NCI-H1694 (cell line): Measurements from ENCODE around the gene TMEM256.

Experiments
- DNase-seq: peaks from one replicate; lab custom pipeline; 2025; lab: John Stamatoyannopoulos, UW

TMEM256 gene

DNA sequence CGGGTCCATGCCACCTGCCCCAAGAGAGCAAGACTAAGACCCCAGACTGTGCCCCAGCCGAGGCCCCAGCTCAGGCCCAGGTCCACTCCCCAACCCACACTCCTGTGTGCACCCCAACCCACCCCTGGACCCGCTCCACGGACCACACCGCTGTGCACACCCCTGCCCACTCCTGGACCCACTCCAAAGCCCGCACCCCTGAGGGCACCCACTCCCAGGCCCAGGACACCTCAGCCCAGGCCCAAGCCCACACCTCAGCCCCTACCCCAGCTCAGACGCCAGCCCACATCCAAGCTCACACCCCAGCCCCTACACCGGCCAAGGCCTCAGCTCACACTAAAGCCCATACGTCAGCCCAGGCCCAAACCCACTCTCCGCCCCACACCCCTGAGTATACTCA lies 25.8 kb upstream of the TMEM256 start:
- no peak for DNase-seq

DNA sequence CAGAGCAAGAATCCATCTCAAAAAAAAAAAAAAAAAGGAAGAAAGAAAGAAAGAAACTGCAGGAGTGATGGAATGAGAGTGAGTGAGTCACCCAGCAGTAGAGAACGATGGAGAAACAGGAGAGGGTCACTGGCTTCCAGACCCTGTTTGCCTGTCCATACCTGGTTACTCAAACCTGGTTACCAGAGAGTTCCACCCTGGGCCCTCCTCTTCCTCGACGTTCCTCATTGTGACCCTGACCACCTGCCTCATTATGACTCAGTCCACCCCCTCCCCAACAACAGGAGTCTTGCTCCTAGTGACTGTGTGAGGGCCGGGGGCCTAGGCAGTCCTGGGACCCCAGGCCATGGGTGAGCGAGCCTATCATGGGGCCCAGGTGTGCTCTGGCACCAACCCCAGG lies 24.7 kb upstream of the TMEM256 start, which contains the start of gene SPEM3:
TSS of gene SPEM3 (plus strand) at position 301 of the 400 bp plus-strand sequence. CDS start at position 347, 46 bp downstream.
- DNase-seq: no peak

DNA sequence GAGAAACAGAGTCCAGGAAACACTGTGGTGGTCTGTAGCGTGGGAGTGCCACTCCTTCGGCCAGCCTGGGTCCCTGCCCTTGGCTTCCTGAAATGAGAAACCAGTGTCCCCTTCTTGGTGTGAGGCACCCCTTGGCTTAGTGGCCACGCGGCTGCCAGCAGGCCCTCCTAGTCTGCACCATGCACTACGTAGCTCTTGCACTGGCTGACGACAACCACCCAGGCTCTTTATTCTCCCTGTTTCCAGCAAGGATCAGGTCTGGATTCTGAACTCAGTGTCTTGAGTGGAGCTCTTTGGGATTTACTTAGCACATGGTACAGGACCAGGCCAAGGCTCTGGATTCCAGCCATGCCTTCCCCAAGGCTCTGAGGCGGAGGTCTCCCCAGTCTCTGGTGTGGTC lies 23.7 kb upstream of the TMEM256 start:
- DNase-seq: no peak

DNA sequence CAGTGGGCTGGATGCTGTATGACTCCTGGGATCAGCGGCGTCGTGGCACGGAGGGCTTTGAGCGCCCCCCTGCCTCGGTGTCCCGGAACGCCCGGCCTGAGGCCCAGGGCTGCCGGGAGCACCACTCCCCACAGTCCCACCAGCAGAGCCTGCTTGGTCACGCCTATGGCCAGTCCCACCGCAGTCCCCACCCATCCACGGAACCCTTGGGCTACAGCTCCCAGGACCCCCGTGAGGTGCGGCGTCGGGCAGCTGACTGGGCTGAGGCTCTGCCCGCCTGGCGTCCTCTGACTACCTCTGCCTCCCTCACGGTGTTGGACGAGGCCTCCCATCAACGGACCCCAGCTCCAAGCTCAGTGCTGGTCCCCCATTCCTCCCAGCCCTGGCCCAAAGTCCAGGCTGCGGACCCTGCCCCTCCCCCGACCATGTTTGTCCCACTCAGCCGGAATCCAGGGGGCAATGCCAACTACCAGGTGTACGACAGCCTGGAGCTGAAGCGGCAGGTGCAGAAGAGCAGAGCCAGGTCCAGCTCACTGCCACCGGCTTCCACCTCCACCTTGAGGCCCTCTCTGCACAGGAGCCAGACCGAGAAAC lies 23.1 kb upstream of the TMEM256 start:
- no peak for DNase-seq

DNA sequence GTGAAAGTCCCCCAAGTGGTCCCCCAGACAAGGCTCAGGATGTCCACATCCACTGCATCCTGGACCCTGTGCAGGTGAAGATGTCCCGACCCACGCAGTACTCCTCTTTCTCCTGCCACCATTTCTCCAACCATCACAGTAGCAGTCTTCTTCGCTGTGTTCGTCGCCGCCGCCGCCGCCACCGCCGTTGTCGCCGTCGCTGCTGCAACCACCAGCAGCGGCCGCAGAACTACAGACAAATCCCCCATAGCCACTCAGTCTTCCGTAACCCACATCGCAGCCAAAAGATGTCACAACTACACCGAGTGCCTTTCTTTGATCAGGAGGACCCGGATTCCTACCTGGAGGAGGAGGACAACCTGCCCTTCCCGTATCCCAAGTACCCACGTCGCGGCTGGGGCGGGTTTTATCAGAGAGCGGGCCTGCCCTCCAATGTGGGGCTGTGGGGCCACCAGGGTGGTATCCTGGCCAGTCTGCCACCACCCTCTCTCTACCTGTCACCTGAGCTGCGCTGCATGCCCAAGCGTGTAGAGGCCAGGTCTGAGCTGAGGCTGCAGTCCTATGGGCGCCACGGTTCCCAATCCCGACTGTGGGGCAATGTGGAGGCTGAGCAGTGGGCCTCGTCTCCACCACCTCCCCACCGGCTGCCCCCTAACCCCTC lies 22.4 kb upstream of the TMEM256 start:
- DNase-seq: no peak

DNA sequence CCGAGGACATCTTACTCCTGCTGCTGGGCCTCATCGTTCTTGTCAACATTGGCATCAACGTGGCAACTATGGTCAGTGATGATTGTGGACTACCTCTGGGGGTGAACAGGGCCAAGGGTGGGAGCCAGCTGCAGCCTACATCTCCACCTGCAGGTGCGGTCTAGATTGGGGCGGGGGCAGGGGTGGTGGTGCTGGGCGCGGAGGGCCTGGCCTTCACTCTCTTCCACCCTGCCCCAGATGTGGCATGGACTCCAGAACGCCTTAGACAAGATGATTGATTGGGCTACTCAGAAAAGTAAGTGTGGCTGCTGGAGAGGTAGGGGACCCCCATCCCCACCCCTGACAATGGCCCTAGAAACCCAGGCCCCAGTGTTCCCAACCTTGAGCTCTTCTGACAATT lies 21.9 kb upstream of the TMEM256 start:
- DNase-seq: no peak

DNA sequence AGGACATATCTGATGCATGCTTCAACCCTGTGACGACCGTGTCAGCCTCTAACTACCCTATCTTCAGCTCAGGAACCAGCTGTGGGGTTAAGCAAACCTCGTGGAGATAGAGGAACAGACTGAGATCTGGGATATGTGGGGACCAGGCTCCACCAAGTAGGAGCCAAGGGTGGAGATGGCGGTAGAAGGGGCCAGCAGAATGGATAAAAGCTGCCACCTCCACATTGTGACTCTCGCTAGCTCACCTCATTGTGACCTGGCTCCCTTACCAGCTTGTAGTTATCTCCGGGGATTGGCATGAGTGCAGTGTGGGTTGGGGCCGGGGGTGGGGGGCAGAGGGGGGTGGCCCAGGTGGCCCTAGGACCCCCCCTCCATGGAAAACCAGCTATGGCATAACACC lies 21.4 kb upstream of the TMEM256 start, which contains the start of gene SPEM2:
TSS of gene SPEM2 (plus strand) at position 301 of the 400 bp plus-strand sequence. CDS start at position 374, 73 bp downstream.
- DNase-seq: no peak

DNA sequence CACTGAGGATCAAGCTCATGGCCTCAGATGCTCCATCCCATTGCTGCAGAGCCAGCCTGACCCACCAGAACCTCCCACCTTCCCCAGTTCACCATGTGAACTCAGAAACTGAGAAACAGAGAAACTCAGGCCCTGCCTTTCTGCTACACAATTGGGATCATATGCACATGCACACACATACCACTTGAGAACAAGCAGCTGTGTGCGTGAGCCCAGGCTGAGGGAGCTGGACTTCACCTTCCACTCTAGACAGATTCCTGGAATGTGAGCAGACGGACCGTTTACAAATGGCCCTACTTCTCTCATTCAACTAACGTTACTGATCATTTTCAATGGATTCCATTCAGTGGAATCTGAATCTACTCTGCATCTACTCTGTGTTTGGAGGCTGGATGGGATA lies 19.8 kb upstream of the TMEM256 start:
- DNase-seq: no peak

DNA sequence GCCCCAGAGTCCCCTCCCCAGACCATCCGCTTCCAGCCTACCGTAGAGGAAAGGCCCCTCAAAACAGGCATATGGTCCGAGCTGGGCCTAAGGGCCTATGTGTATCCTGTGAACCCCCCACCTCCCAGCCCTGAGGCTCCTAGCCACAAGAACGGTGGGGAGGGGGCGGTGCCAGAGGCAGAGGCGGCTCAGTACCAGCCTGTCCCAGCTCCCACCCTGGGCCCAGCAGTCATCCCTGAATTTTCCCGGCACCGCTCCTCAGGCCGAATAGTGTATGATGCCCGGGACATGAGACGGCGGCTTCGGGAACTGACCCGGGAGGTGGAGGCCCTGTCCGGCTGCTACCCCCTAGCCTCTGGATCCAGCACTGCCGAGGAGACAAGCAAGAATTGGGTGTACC lies 17.3 kb upstream of the TMEM256 start:
- DNase-seq: no peak

DNA sequence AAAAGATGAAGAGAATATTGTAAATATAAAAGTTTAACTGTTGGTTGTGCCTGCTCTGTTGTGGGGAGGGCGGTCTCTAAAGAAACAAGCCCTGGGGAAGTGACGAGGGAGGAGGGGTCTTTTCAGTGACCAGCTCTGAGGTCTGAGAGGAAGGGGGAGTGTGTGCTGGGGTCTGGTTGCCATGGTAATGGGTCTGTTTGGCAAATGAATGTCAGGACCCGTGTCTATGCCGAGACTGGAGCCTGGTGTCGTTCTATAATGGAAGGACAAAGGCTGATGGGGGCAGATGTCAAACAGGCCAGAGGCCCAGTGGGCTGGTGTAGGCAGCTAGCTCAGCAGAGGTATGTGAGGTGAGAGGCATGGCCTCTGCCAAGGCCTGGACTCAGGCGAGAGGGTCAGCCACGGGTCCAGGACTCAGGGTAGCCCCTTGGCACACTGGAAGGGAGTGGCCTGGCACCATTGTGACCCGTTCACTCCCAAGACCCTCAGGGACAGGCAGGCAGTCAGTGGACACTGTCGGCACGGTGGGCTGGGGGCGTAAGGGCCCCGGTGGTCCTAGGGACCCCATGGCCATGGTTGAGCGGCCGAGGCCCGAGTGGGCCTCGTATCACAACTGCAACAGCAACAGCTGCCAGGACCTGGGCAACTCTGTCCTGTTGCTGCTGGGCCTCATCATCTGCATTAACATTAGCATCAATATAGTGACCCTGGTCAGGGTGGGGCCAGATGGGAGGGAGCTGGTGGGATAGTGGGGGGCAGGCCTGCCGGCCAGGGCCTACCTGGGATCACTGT lies 16.1 kb upstream of the TMEM256 start, which contains the start of gene SPEM1:
TSS of gene SPEM1 (plus strand) at position 506 of the 792 bp plus-strand sequence. CDS start at position 567, 61 bp downstream.
- no peak for DNase-seq

DNA sequence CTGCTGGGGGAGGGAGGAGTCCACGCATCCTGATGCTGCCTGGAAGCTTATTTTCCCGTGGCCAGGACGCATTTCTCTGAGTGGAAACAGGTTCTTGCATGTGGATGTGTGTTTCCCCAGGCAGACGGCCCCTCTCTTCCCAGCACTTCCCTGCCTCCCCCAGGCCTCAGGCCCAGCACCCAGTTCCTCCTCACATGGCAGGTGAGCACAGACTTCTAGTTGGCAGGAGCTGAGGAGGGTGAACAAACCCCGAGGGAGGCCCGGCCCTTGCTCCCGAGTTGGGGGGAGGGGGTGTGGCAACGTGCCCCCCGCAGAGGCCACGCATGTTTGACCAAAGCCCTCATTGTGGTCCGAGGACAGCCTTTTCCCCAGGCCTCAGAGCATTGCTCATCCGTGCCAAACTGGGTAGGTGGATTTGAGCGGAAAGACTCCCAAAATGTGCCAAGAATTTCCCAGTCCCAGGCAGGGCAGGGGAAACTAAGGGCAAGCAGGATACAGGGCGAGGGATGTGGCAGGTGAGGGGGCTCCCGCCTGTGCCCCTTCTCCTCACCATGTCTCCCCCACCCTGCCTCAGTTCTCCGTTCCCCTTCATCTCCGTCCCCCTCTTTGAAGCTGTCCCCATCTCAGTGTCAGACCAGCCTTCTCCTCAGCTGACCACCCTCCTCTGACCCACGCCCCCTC lies 14.7 kb upstream of the TMEM256 start:
- DNase-seq: no peak

DNA sequence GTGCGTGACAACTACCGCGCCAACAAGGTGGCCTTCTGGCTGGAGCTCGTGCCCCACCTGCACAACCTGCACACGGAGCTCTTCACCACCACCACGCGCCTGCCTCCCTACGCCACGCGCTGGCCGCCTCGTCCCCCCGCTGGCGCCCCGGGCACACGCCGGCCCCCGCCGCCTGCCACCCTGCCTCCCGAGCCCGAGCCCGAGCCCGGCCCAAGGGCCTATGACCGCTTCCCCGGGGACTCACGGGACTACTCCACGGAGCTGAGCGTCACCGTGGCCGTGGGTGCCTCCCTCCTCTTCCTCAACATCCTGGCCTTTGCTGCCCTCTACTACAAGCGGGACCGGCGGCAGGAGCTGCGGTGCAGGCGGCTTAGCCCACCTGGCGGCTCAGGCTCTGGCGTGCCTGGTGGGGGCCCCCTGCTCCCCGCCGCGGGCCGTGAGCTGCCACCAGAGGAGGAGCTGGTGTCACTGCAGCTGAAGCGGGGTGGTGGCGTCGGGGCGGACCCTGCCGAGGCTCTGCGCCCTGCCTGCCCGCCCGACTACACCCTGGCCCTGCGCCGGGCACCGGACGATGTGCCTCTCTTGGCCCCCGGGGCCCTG lies 13.3 kb upstream of the TMEM256 start:
- DNase-seq: no peak

DNA sequence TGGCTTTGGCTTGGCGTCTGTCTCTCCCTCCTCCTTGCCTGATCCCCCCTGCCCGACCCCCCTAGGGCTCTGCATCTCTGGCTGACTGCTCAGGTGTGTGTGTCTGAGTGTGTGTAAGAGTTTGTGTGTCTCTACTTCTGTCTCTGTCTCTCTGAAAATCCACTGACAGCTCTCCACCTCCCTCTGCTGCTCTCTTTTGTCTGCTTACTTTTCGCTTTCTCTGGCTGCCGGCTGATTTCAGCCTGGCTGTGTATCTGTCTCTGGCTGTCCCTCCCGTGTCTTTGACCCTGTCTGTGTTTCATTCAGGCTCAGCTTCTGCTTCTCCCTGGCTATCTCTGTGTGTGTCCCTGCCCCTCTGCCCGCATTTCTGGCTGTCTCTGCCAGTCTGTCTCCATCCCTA lies 12.4 kb upstream of the TMEM256 start:
- no peak for DNase-seq

DNA sequence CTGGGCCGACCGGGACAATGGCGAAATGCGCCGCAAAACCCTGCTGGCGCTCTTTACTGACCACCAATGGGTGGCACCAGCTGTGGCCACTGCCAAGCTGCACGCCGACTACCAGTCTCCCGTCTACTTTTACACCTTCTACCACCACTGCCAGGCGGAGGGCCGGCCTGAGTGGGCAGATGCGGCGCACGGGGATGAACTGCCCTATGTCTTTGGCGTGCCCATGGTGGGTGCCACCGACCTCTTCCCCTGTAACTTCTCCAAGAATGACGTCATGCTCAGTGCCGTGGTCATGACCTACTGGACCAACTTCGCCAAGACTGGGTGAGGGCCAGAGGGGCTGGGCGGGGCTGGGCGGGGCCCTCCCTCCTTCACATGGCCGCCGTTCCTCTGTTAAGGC lies 11.9 kb upstream of the TMEM256 start:
- DNase-seq: no peak

DNA sequence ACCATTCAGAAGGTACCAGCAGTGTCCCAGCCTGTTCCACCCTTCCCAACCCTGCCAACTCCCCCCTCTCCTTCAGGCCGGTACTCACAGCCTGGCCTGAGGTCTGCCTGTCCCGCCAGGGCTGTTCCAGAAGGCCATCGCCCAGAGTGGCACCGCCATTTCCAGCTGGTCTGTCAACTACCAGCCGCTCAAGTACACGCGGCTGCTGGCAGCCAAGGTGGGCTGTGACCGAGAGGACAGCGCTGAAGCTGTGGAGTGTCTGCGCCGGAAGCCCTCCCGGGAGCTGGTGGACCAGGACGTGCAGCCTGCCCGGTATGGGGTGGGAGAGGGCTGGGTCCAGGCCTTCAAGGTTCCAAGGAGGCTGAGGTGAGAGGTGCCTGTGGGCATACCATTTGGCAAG lies 10.9 kb upstream of the TMEM256 start:
- no peak for DNase-seq

DNA sequence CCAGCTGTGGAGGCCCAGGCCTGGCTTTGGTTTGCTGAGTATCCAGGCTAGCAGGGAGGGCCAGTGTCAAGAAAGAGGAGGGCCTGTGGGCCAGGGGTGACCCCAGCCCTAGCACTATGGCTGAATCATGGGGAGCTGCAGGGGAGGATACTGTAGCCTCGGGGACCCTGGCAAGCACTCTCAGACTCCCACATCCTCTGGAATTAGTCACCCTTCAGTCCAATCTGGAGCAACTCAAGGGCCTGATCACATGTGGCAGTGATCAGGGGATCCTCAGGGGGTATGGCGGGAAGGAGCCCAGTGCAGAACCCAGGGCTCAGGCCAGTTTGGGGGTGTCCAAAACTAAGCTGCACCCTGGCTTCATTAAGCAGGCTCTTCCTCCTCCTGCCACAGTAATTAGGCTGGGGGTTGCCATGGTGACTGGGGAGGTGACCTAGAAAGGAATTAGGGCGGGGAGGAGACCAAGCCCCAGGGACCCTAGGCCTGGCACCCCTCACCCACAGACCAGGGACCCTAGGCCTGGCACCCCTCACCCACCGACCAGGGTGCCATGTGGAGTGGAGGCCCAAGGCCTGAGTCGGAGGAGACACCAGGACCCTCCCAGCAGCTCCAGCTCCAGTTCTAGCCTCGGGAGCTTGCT lies 9.6 kb upstream of the TMEM256 start:
- DNase-seq: no peak

DNA sequence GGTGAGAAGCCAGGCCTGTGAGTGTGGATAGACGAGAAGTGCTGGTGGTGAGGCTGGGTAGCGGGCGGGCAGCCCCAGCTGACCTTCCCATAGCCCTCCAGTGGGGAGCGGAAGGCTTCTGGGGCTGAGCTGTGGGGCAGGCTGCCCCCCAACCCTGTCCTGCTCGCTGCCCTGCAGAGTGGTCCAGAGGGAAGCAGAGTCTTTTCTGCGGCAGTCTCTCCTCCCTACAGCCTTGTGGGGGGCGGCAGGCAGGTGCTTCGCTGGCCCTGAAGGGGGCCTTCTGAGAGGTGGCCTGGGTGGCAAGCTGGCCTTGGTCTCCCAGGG lies 7.5 kb upstream of the TMEM256 start:
- no peak for DNase-seq

DNA sequence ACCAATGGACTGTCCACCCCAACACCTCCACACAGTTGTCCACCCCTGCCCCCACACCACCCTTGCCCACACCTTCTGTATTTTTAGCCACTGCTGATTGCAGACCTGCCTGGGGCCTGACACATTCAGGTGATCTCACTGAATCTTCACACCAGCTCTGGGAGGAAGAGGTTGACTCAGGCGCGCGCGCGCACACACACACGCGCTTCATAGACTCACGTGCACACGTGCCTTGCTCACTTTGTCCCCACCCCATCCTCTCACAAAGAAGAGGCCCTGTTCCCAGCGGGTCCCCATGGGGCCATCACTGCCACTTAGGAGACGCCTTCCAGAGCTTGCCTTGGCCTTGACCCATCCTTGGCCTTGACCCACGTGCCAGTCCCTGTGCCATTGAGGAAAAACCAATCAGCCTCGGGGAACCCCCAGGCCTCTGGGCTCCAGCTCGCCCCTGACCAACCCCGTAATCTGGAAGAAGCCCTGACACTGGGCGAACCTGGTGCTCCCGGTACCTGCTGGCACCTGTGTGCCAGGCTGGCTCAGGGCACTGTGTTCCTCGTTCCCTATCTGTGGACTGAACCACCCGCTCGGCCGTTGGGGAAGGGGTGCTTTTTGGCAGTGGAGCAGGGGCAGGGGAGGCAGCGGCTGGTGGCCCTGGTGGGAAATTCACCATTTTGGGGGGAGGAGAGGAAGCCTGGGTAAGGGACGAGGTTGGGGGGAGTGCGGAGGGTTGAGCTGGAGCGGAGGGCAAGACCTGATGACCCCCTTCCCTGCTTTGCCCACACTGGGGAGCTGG lies 6.9 kb upstream of the TMEM256 start:
- no peak for DNase-seq

DNA sequence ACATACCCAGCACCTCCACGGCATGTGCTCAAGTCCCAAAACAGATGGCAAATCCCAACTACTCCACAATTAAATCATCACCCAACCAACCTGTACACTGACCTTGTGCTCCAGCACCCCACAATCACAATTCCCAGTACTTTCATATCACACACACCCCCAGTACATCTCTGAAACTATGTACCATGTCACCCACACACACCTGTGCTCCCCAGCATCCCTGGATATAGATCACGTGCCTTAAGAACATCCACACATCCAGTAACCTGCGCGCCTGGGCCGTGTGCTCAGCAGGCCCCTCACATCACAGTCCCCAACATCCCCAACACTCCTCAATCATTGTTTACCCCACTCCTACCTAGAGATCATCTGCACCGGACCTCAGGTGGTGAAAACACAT lies 5.8 kb upstream of the TMEM256 start:
- DNase-seq: no peak

DNA sequence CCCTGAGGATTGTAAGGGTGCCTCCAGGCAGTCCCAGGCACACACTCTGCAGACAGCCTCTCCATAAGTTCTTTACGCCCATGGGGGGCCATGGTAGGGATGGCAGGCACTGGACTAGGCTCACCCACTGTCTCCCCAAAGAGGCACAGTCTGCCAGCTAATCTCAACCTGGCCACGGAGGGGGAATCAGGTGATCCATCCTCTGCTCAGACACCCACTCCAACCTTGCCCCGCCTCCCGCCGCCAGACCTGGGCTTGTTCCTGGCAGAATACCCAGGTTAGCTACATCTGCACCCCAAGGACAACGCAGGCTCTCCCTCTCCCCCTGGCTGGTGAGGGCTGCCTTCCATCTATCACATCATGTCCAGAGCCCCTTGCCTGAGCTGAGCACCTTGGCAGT lies 5.0 kb upstream of the TMEM256 start:
- DNase-seq: no peak

DNA sequence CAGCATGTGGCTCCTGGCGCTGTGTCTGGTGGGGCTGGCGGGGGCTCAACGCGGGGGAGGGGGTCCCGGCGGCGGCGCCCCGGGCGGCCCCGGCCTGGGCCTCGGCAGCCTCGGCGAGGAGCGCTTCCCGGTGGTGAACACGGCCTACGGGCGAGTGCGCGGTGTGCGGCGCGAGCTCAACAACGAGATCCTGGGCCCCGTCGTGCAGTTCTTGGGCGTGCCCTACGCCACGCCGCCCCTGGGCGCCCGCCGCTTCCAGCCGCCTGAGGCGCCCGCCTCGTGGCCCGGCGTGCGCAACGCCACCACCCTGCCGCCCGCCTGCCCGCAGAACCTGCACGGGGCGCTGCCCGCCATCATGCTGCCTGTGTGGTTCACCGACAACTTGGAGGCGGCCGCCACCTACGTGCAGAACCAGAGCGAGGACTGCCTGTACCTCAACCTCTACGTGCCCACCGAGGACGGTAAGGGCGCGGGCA lies 4.4 kb upstream of the TMEM256 start:
- no peak for DNase-seq
